HL-60 (cell line): ENCODE data around the gene HBD.

Experiments used
- DNase-seq, 2 experiments: peaks; one replicate each; pipeline ENCODE4 v3.0.0-alpha.2; 2010 to 2020; ENCODE audit warnings: low read depth in 1 of 2, low spot score in 1 of 2
- H3K27ac ChIP-seq: fragments of 250-450 bp; sonication (Bioruptor Pico); replicated peaks from 2 replicates; pipeline ENCODE4 v1.5.1; 2020; ENCODE audit warnings: mild to moderate bottlenecking, moderate library complexity
- H3K27me3 ChIP-seq: fragments of 250-450 bp; sonication (Bioruptor Pico); 2 replicates; pipeline ENCODE4 v1.5.1; 2021; ENCODE audit warnings: mild to moderate bottlenecking, moderate library complexity; ENCODE audit not compliant: insufficient read depth, poor library complexity, severe bottlenecking
- H3K4me3 ChIP-seq: replicated peaks from 2 replicates; pipeline ENCODE4 v1.5.1; 2011; ENCODE audit warnings: mild to moderate bottlenecking, control low read depth, low read length; ENCODE audit not compliant: insufficient read depth
- CTCF ChIP-seq: IDR thresholded peaks from one replicate; pipeline ENCODE4 v1.5.1; 2011; ENCODE audit warnings: low read length, control low read depth, inconsistent platforms; ENCODE audit not compliant: insufficient read depth
- GABPA ChIP-seq: IDR thresholded peaks from 2 replicates; pipeline ENCODE4 v1.6.1; 2012; ENCODE audit warnings: low read depth
- POLR2AphosphoS5 ChIP-seq: IDR thresholded peaks from 2 replicates; pipeline ENCODE4 v1.6.1; 2012; ENCODE audit warnings: low read depth
- REST ChIP-seq: IDR thresholded peaks from 2 replicates; pipeline ENCODE4 v1.6.1; 2012; ENCODE audit warnings: low read depth; ENCODE audit not compliant: insufficient replicate concordance
- SPI1 ChIP-seq: IDR thresholded peaks from 2 replicates; pipeline ENCODE4 v1.6.1; 2012; ENCODE audit warnings: low read depth, mild to moderate bottlenecking, borderline replicate concordance

Gene HBD

GRCh38 chr11:5235364-5236095 lies 1.2 kb upstream of the HBD start:
- H3K27me3 ChIP-seq, result no peaks in the 10 kb centered on the region

GRCh38 chr11:5233307-5233706 lies 976 bp downstream of the HBD start:
- Histone ChIP-seq H3K4me3 (no peak overlapping the region), H3K27ac (no peak overlapping the region), H3K27me3 (no peaks in the 10 kb centered on the region)
- no peak for DNase-seq
- no peak for TF ChIP-seq REST
- TF ChIP-seq CTCF, result no peak
- no peak for TF ChIP-seq POLR2AphosphoS5
- TF ChIP-seq GABPA, result no peak
- no peak for TF ChIP-seq SPI1

More at GRCh38 chr11:5235364-5236095, 1.2 kb upstream of the HBD start:
- Histone ChIP-seq H3K4me3 (no peak overlapping the region), H3K27ac (no peak overlapping the region)
- DNase-seq, result no peak
- TF ChIP-seq CTCF (no peak), GABPA (no peak), REST (no peak), POLR2AphosphoS5 (no peak), SPI1 (no peak)

- H3K27ac ChIP-seq, result no peak overlapping the region
- peaks cover 3% of the 10 kb centered on the region for H3K27me3 ChIP-seq
- TF ChIP-seq CTCF (no peak), SPI1 (no peak), POLR2AphosphoS5 (no peak), REST (no peak), GABPA (no peak)
- no peak for DNase-seq
- H3K4me3 ChIP-seq, result no peak overlapping the region
These were observed 1.5 kb downstream of the HBD start for GRCh38 chr11:5232821-5233220.
